ENCODE data around the gene DERL3.

DNA sequence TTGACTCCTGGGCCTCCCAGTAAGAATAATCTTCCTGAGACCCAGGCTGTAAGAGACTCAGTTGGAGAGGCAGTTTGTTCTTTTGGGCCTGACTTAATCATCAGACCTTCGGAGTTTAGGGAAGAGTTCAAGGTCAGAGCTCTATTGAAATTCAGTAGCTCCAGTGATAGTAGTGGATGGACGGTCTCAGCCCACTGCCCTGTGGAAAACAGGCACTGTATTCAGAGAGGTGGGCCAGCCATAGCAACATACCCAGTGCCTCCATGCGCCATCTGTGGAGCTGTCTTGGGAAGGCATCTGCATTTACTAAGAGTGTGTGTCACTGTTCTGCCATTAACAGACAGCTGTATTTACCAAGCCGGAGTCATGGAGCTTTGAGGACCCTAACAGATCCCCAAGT is 49.2 kb downstream of the DERL3 start:
- TF ChIP-seq PRDM1 (tag by site-specific recombination; IDR thresholded peaks at IDR 0.05) (no peak), ZNF37A (tag by site-specific recombination; IDR thresholded peaks at IDR 0.05) (no peak), ZNF670 (tag by site-specific recombination; IDR thresholded peaks at IDR 0.05; ENCODE audit: low read depth) (no peak), TCF7L2 (IDR thresholded peaks at IDR 0.05; ENCODE audit: borderline replicate concordance, low read depth, low read length) (no peak), FEZF1 (tag by site-specific recombination; IDR thresholded peaks at IDR 0.05) (no peak), ZNF214 (tag by site-specific recombination; IDR thresholded peaks at IDR 0.05; ENCODE audit: borderline replicate concordance) (no peak), REPIN1 (tag by site-specific recombination; IDR thresholded peaks at IDR 0.05; ENCODE audit: low read depth) (no peak), HOXA7 (CRISPR knock-in tag; IDR thresholded peaks at IDR 0.05; ENCODE audit: borderline replicate concordance) (no peak), ZNF138 (tag by site-specific recombination; IDR thresholded peaks at IDR 0.05; ENCODE audit: borderline replicate concordance) (no peak)
- TF ChIP-seq, protein P1, sequence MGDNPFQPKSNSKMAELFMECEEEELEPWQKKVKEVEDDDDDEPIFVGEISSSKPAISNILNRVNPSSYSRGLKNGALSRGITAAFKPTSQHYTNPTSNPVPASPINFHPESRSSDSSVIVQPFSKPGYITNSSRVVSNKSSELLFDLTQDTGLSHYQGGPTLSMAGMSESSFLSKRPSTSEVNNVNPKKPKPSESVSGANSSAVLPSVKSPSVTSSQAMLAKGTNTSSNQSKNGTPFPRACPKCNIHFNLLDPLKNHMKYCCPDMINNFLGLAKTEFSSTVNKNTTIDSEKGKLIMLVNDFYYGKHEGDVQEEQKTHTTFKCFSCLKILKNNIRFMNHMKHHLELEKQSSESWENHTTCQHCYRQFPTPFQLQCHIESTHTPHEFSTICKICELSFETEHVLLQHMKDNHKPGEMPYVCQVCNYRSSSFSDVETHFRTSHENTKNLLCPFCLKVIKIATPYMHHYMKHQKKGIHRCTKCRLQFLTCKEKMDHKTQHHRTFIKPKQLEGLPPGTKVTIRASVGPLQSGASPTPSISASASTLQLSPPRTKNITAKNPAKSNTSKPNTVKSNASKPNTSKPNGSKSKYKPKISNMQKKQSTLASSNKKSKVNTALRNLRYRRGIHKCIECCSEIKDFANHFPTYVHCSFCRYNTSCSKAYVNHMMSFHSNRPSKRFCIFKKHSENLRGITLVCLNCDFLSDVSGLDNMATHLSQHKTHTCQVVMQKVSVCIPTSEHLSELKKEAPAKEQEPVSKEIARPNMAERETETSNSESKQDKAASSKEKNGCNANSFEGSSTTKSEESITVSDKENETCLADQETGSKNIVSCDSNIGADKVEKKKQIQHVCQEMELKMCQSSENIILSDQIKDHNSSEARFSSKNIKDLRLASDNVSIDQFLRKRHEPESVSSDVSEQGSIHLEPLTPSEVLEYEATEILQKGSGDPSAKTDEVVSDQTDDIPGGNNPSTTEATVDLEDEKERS (tag by site-specific recombination; IDR thresholded peaks at IDR 0.05) = no peak
- TF ChIP-seq, protein P2, sequence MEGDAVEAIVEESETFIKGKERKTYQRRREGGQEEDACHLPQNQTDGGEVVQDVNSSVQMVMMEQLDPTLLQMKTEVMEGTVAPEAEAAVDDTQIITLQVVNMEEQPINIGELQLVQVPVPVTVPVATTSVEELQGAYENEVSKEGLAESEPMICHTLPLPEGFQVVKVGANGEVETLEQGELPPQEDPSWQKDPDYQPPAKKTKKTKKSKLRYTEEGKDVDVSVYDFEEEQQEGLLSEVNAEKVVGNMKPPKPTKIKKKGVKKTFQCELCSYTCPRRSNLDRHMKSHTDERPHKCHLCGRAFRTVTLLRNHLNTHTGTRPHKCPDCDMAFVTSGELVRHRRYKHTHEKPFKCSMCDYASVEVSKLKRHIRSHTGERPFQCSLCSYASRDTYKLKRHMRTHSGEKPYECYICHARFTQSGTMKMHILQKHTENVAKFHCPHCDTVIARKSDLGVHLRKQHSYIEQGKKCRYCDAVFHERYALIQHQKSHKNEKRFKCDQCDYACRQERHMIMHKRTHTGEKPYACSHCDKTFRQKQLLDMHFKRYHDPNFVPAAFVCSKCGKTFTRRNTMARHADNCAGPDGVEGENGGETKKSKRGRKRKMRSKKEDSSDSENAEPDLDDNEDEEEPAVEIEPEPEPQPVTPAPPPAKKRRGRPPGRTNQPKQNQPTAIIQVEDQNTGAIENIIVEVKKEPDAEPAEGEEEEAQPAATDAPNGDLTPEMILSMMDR (tag by site-specific recombination; IDR thresholded peaks at IDR 0.05) = no peak
- TF ChIP-seq, protein P3, sequence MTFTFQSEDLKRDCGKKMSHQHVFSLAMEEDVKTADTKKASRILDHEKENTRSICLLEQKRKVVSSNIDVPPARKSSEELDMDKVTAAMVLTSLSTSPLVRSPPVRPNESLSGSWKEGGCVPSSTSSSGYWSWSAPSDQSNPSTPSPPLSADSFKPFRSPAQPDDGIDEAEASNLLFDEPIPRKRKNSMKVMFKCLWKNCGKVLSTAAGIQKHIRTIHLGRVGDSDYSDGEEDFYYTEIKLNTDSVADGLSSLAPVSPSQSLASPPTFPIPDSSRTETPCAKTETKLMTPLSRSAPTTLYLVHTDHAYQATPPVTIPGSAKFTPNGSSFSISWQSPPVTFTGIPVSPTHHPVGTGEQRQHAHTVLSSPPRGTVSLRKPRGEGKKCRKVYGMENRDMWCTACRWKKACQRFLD (tag by site-specific recombination; IDR thresholded peaks at IDR 0.05) = no peak
- TF ChIP-seq, protein P4, sequence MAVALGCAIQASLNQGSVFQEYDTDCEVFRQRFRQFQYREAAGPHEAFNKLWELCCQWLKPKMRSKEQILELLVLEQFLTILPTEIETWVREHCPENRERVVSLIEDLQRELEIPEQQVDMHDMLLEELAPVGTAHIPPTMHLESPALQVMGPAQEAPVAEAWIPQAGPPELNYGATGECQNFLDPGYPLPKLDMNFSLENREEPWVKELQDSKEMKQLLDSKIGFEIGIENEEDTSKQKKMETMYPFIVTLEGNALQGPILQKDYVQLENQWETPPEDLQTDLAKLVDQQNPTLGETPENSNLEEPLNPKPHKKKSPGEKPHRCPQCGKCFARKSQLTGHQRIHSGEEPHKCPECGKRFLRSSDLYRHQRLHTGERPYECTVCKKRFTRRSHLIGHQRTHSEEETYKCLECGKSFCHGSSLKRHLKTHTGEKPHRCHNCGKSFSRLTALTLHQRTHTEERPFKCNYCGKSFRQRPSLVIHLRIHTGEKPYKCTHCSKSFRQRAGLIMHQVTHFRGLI (tag by site-specific recombination; IDR thresholded peaks at IDR 0.05) = no peak

Measured in HEK293 (cell line).